Measurements from ENCODE around the gene UCHL1. TPM values are rescaled to one million over a fixed set of nuclear protein-coding genes. Genes with fewer than 3 reads are reported as not detected.

Gene UCHL1
- total RNA-seq, 1 experiment from 2014 or later: 19.3 TPM

DNA sequence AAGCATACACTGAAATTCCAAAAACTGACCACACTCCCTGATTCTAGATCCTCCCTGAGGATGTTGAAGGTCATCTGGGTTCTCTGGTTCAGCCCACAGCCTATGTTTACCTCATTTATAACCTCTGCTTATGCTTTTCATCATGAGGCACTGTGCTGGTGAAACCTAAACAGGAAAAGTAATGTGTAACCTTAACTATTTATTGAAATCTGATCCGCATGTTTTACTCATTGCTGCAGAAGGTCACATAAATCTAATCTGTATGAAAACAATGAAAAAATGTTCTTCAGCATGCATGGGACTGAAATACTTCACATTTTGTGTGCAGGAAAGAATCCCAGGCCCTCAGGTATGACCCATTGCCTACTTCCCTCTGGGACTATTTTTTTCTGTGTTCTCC is 30.3 kb downstream of the UCHL1 start:
- intact Hi-C loops (cut with micrococcal nuclease; ENCODE audit: unreplicated experiment): loop anchor here (2.0 to 10.0 kb wide), 2 partner anchors 74 to 148 kb away; no protein-coding TSS in a partner anchor
- Mint-ChIP-seq H3K4me1 (ENCODE audit: low read depth, unreplicated experiment) (peaks cover 33% of the 10 kb centered on the region), H3K27ac (ENCODE audit: unreplicated experiment) (peak overlapping the region; percentile 13), H3K9me3 (ENCODE audit: low read depth, unreplicated experiment) (no peaks in the 10 kb centered on the region), H3K36me3 (ENCODE audit: insufficient read depth, unreplicated experiment) (peaks cover 6% of the 10 kb centered on the region), H3K4me3 (ENCODE audit: low read depth, unreplicated experiment) (no peak overlapping the region), H3K27me3 (ENCODE audit: unreplicated experiment) (no peaks in the 10 kb centered on the region)
- TF ChIP-seq, protein P1, sequence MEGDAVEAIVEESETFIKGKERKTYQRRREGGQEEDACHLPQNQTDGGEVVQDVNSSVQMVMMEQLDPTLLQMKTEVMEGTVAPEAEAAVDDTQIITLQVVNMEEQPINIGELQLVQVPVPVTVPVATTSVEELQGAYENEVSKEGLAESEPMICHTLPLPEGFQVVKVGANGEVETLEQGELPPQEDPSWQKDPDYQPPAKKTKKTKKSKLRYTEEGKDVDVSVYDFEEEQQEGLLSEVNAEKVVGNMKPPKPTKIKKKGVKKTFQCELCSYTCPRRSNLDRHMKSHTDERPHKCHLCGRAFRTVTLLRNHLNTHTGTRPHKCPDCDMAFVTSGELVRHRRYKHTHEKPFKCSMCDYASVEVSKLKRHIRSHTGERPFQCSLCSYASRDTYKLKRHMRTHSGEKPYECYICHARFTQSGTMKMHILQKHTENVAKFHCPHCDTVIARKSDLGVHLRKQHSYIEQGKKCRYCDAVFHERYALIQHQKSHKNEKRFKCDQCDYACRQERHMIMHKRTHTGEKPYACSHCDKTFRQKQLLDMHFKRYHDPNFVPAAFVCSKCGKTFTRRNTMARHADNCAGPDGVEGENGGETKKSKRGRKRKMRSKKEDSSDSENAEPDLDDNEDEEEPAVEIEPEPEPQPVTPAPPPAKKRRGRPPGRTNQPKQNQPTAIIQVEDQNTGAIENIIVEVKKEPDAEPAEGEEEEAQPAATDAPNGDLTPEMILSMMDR (IDR thresholded peaks at IDR 0.05; ENCODE audit: unreplicated experiment): no peak
- no peak for DNase-seq
- CTCF ChIA-PET: interaction anchor here (0.7 kb wide), 1 partner anchor 165 kb away, joined by 7 read pairs; no protein-coding TSS in a partner anchor
- no TSS peak for BruUV-seq (replicated peaks)

DNA sequence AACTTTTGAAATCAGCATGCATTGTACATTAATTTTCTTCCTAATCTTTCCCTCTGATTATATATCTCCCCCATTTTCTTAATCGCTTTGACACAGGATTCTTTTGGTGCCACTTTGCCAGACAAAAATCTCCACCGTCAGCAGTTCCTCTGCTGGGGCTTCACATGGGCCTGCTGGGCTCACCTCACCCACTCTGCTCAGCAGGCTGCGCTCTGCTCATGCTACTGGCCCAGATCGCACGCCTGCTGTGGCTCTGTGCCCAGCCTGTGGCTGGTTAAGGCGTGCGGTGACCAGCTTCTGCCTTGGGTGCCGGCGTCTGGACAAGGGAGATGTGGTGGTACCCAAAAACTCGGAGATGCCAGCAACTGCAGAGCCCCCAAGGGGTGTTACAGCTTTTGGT is 31.1 kb downstream of the UCHL1 start:
- DNase-seq: no peak
- intact Hi-C loops (cut with micrococcal nuclease; ENCODE audit: unreplicated experiment): loop anchor here (2.0 to 10.0 kb wide), 2 partner anchors 73 to 147 kb away; no protein-coding TSS in a partner anchor
- no peak overlapping the region for H3K27ac Mint-ChIP-seq (ENCODE audit: unreplicated experiment)
- CTCF ChIA-PET: interaction anchor here (0.7 kb wide), 1 partner anchor 164 kb away, joined by 7 read pairs; no protein-coding TSS in a partner anchor
- H3K9me3 Mint-ChIP-seq (ENCODE audit: low read depth, unreplicated experiment): no peaks in the 10 kb centered on the region
- TF ChIP-seq, protein P1 (IDR thresholded peaks at IDR 0.05; ENCODE audit: unreplicated experiment): no peak
- H3K4me3 Mint-ChIP-seq (ENCODE audit: low read depth, unreplicated experiment): no peak overlapping the region
- BruUV-seq (replicated peaks): no TSS peak
- H3K36me3 Mint-ChIP-seq (ENCODE audit: insufficient read depth, unreplicated experiment): peaks cover 6% of the 10 kb centered on the region
- peaks cover 33% of the 10 kb centered on the region for H3K4me1 Mint-ChIP-seq (ENCODE audit: low read depth, unreplicated experiment)
- no peaks in the 10 kb centered on the region for H3K27me3 Mint-ChIP-seq (ENCODE audit: unreplicated experiment)

DNA sequence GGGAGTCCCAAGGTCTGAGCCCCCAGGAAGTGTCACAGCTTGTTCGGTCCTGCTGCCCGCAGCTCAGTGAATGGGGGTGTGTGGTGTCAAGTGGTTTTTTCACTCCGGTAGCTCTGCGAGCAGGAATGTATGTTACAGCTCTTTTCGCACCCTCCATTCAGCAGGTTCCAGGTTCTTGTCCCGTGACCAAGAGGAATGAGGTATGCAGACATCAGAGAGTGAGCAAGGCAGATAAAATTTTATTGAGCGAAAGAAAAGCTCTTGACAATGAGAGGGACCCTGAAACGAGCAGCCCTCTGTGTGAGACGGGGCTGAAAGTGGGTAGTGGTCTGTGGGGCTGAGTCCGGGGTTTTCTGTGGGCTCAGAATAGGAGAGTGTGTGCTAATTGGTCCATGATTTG is 31.5 kb downstream of the UCHL1 start:
- H3K4me3 Mint-ChIP-seq (ENCODE audit: low read depth, unreplicated experiment): no peak overlapping the region
- TF ChIP-seq, protein P1 (IDR thresholded peaks at IDR 0.05; ENCODE audit: unreplicated experiment): no peak
- peaks cover 6% of the 10 kb centered on the region for H3K36me3 Mint-ChIP-seq (ENCODE audit: insufficient read depth, unreplicated experiment)
- intact Hi-C loops (cut with micrococcal nuclease; ENCODE audit: unreplicated experiment): loop anchor here (10.0 kb wide), 1 partner anchor 147 kb away; no protein-coding TSS in a partner anchor
- DNase-seq: no peak
- no peaks in the 10 kb centered on the region for H3K9me3 Mint-ChIP-seq (ENCODE audit: low read depth, unreplicated experiment)
- H3K27me3 Mint-ChIP-seq (ENCODE audit: unreplicated experiment): no peaks in the 10 kb centered on the region
- peaks cover 33% of the 10 kb centered on the region for H3K4me1 Mint-ChIP-seq (ENCODE audit: low read depth, unreplicated experiment)
- BruUV-seq (replicated peaks): no TSS peak
- CTCF ChIA-PET: no interaction called here
- H3K27ac Mint-ChIP-seq (ENCODE audit: unreplicated experiment): no peak overlapping the region

DNA sequence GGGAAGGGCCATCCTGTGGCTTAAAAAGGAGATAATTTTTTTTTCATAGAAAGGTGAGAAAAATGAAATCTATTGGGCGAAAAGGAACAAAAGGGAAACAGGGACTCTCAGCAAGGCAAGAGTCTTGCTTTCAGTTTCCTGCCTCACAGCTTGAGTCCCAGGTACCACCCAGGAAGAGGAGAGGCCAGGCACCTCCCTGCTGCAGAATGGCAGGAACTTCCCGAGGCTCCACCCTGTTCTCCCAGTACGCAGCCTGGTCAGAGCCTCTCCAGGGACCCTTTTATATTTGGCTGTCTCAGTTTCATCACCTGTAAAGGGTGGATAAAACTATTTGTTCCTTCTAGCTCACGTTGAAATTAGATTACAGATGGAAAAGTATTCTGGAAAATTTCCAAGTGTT is 33.8 kb downstream of the UCHL1 start:
- CTCF ChIA-PET: interaction anchor here (0.5 kb wide), 1 partner anchor 322 kb away, joined by 5 read pairs; no protein-coding TSS in a partner anchor
- peaks cover 6% of the 10 kb centered on the region for H3K36me3 Mint-ChIP-seq (ENCODE audit: insufficient read depth, unreplicated experiment)
- peaks cover 26% of the 10 kb centered on the region for H3K4me1 Mint-ChIP-seq (ENCODE audit: low read depth, unreplicated experiment)
- DNase-seq: no peak
- H3K9me3 Mint-ChIP-seq (ENCODE audit: low read depth, unreplicated experiment): peaks cover 2% of the 10 kb centered on the region
- H3K27ac Mint-ChIP-seq (ENCODE audit: unreplicated experiment): no peak overlapping the region
- no peak overlapping the region for H3K4me3 Mint-ChIP-seq (ENCODE audit: low read depth, unreplicated experiment)
- intact Hi-C loops (cut with micrococcal nuclease; ENCODE audit: unreplicated experiment): no loop called here
- no peaks in the 10 kb centered on the region for H3K27me3 Mint-ChIP-seq (ENCODE audit: unreplicated experiment)
- BruUV-seq (replicated peaks): no TSS peak
- TF ChIP-seq, protein P1 (IDR thresholded peaks at IDR 0.05; ENCODE audit: unreplicated experiment): no peak
